Activated T-helper 1 cell treated with Interleukin-2 at 50 U/mL for 16 hours (primary cell): Measurements from ENCODE around the gene RAET1L.
"Not testable (repeated sequence)": the region's sequence is repeated elsewhere in the genome, so short reads cannot be mapped to it uniquely, and the experiment has no call there.

Experiments
- DNase-seq: peaks from one replicate; pipeline ENCODE4 v3.0.0-alpha.2; 2020; ENCODE audit warnings: low read depth

Gene RAET1L

GRCh38 chr6:150016324-150017185 lies 8.8 kb downstream of the RAET1L start:
- no peak for DNase-seq

- not testable (repeated sequence) for DNase-seq
Measured at GRCh38 chr6:150015281-150016001, 9.9 kb downstream of the RAET1L start.

- not testable (repeated sequence) for DNase-seq
Measured at GRCh38 chr6:150014623-150015280, 10.6 kb downstream of the RAET1L start.

GRCh38 chr6:150013785-150014622 lies 11.3 kb downstream of the RAET1L start:
- not testable (repeated sequence) for DNase-seq

GRCh38 chr6:150012846-150013784 lies 12.2 kb downstream of the RAET1L start:
- DNase-seq, result not testable (repeated sequence)

- no peak for DNase-seq
Measured at GRCh38 chr6:150008588-150008987, 16.7 kb downstream of the RAET1L start.

- DNase-seq, result no peak
Measured at GRCh38 chr6:150006961-150007464, 18.3 kb downstream of the RAET1L start.

GRCh38 chr6:150005761-150006651 lies 19.3 kb downstream of the RAET1L start:
- DNase-seq, result no peak

GRCh38 chr6:150004783-150005717 lies 20.3 kb downstream of the RAET1L start:
- DNase-seq, result peak; percentile 80

GRCh38 chr6:150004101-150004782 lies 21.1 kb downstream of the RAET1L start:
- no peak for DNase-seq

GRCh38 chr6:150003599-150003998 lies 21.7 kb downstream of the RAET1L start:
- DNase-seq, result not testable (repeated sequence)

- DNase-seq, result no peak
Measured at GRCh38 chr6:150002710-150003109, 22.6 kb downstream of the RAET1L start.

GRCh38 chr6:150001295-150002008 lies 23.9 kb downstream of the RAET1L start:
- no peak for DNase-seq

GRCh38 chr6:149999636-150000035 lies 25.7 kb downstream of the RAET1L start:
- no peak for DNase-seq

- no peak for DNase-seq
Measured at GRCh38 chr6:149995971-149996370, 29.4 kb downstream of the RAET1L start.

- no peak for DNase-seq
Measured at GRCh38 chr6:149995235-149995750, 30.0 kb downstream of the RAET1L start.

GRCh38 chr6:149991838-149992237 lies 33.5 kb downstream of the RAET1L start:
- DNase-seq, result no peak
